Neuronal stem cell (in vitro differentiated cells): Measurements from ENCODE around the gene CAMTA1.

ENCODE experiments used
- DNase-seq: peaks from one replicate; pipeline ENCODE4 v3.0.0-alpha.2; 2013; ENCODE audit warnings: low spot score
- H2AFZ ChIP-seq: one replicate; pipeline ENCODE4 v1.6.1; 2013; ENCODE audit warnings: mild to moderate bottlenecking, low read length, inconsistent platforms
- H2AK5ac ChIP-seq: 2 replicates; pipeline ENCODE4 v1.6.1; 2013; ENCODE audit warnings: low read depth, mild to moderate bottlenecking, inconsistent platforms, low read length, moderate library complexity, mixed read lengths
- H2BK120ac ChIP-seq: 2 replicates; pipeline ENCODE4 v1.6.1; 2013; ENCODE audit warnings: low read depth, mild to moderate bottlenecking, inconsistent platforms, low read length, moderate library complexity, mixed read lengths
- H2BK12ac ChIP-seq: one replicate; pipeline ENCODE4 v1.6.1; 2013; ENCODE audit warnings: low read length, inconsistent platforms
- H2BK15ac ChIP-seq: 2 replicates; pipeline ENCODE4 v1.6.1; 2013; ENCODE audit warnings: mild to moderate bottlenecking, low read length, inconsistent platforms, mixed read lengths
- H2BK5ac ChIP-seq: one replicate; pipeline ENCODE4 v1.6.1; 2013; ENCODE audit warnings: inconsistent platforms, mild to moderate bottlenecking, low read length, moderate library complexity
- H3K14ac ChIP-seq: one replicate; pipeline ENCODE4 v1.6.1; 2013; ENCODE audit warnings: low read length, inconsistent platforms
- H3K18ac ChIP-seq: 2 replicates; pipeline ENCODE4 v1.6.1; 2013; ENCODE audit warnings: low read length, inconsistent platforms
- H3K23ac ChIP-seq: 2 replicates; pipeline ENCODE4 v1.6.1; 2013; ENCODE audit warnings: low read depth, mild to moderate bottlenecking, mixed read lengths, low read length, inconsistent platforms; ENCODE audit not compliant: poor library complexity
- H3K27ac ChIP-seq: replicated peaks from 3 replicates; pipeline ENCODE4 v1.5.1; 2013; ENCODE audit warnings: low read length, inconsistent platforms
- H3K27me3 ChIP-seq, 3 experiments: 2 replicates each; pipeline ENCODE4 v1.6.1; 2013; ENCODE audit warnings: low read length in 3 of 3, mild to moderate bottlenecking in 2 of 3, inconsistent platforms in 1 of 3, low read depth in 1 of 3, mixed read lengths in 1 of 3, moderate library complexity in 1 of 3; ENCODE audit not compliant: control insufficient read depth in 3 of 3, insufficient read depth in 3 of 3
- H3K36me3 ChIP-seq, 2 donors: replicated peaks in 1 of 2; 2 replicates each; pipeline ENCODE4 v1.6.1; 2013; ENCODE audit warnings: low read length in 2 of 2; ENCODE audit not compliant: control insufficient read depth in 2 of 2, insufficient read depth in 2 of 2
- H3K4ac ChIP-seq: 2 replicates; pipeline ENCODE4 v1.6.1; 2013; ENCODE audit warnings: inconsistent platforms, mild to moderate bottlenecking, low read length, moderate library complexity
- H3K4me1 ChIP-seq, 2 donors: 1 replicate in 1 of 2; 2 replicates in 1 of 2; pipeline ENCODE4 v1.6.1; 2013; ENCODE audit warnings: low read length in 2 of 2, low read depth in 1 of 2; ENCODE audit not compliant: control insufficient read depth in 2 of 2, insufficient read depth in 1 of 2
- H3K4me2 ChIP-seq: one replicate; pipeline ENCODE4 v1.6.1; 2013; ENCODE audit warnings: mild to moderate bottlenecking, low read length, inconsistent platforms; ENCODE audit not compliant: insufficient read depth, poor library complexity, severe bottlenecking
- H3K4me3 ChIP-seq, 2 donors: 2 replicates each; pipeline ENCODE4 v1.5.1; 2013; ENCODE audit warnings: low read length in 2 of 2, mild to moderate bottlenecking in 2 of 2, inconsistent platforms in 1 of 2, moderate library complexity in 1 of 2
- H3K79me1 ChIP-seq: one replicate; pipeline ENCODE4 v1.6.1; 2013; ENCODE audit warnings: low read depth, mild to moderate bottlenecking, inconsistent platforms, low read length, moderate library complexity
- H3K9ac ChIP-seq: one replicate; pipeline ENCODE4 v1.6.1; 2013; ENCODE audit warnings: mild to moderate bottlenecking, low read depth, low read length, inconsistent platforms; ENCODE audit not compliant: poor library complexity
- H3K9me3 ChIP-seq, 2 donors: replicated peaks in 1 of 2; 2 replicates each; pipeline versions ENCODE3 to v1.6.1; 2013; ENCODE audit warnings: low read length in 2 of 2, mild to moderate bottlenecking in 2 of 2, inconsistent platforms in 1 of 2, low read depth in 1 of 2, mixed read lengths in 1 of 2, moderate library complexity in 1 of 2; ENCODE audit not compliant: control insufficient read depth in 2 of 2, insufficient read depth in 1 of 2
- H4K8ac ChIP-seq: one replicate; pipeline ENCODE4 v1.6.1; 2013; ENCODE audit warnings: low read depth, mild to moderate bottlenecking, inconsistent platforms, low read length, moderate library complexity
- H4K91ac ChIP-seq: one replicate; pipeline ENCODE4 v1.6.1; 2013; ENCODE audit warnings: low read length, low read depth, mild to moderate bottlenecking, inconsistent platforms; ENCODE audit not compliant: poor library complexity
- WGBS, 2 donors: extraction: QIAGEN DNeasy Blood & Tissue Kit; methylation state at CpG; one replicate each; pipeline ENCODE4 v1.1.7; 2013; ENCODE audit warnings: missing lambda C conversion rate in 2 of 2, mixed read lengths in 1 of 2; ENCODE audit not compliant: insufficient read length in 2 of 2, insufficient replicate concordance in 1 of 2; ENCODE audit errors: extremely low coverage in 2 of 2; 5-methylcytosine and 5-hydroxymethylcytosine counted together

CAMTA1 gene

DNA sequence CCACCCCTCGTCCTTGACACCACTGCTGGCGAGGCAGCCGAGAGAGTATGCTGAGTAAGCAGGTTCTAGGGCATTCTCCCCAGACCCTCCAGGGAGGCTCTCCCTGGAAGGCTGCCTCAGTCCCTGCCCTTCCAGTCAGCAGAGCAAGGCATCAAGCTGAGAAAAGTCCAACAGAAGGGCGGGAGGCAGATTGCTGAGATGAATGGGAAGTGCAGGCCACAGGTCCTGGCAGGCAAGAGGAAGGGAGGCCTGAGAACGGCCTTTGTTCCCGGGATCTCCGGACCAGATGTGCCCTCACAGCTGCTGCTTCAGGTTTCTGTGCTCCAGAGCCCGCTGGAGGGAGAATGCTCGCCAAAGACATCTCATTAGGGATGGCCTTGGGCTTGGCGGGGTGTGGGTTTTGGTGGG lies 715.8 kb downstream of the CAMTA1 start:
- H2AFZ ChIP-seq, result no peak overlapping the region
- peak overlapping the region; percentile 27 for H2AK5ac ChIP-seq
- WGBS, 2 donors, result no CpG with 5 or more reads among the region's 10 CpGs
- H3K9me3 ChIP-seq, result peaks cover 0 to 7% of the 10 kb centered on the region in 2 donors
- H3K27me3 ChIP-seq, result no peaks in the 10 kb centered on the region
- no peak overlapping the region for H3K9ac ChIP-seq
- DNase-seq, result peak; percentile 26
- H3K23ac ChIP-seq, result no peak overlapping the region
- no peak overlapping the region for H2BK120ac ChIP-seq
- no peak overlapping the region for H2BK5ac ChIP-seq
- H3K4me2 ChIP-seq, result no peak overlapping the region
- H2BK12ac ChIP-seq, result no peak overlapping the region
- no peak overlapping the region for H4K8ac ChIP-seq
- H3K27ac ChIP-seq, result no peak overlapping the region
- H3K79me1 ChIP-seq, result no peaks in the 10 kb centered on the region
- H3K36me3 ChIP-seq, result peaks cover 0 to 3% of the 10 kb centered on the region in 2 donors
- no peak overlapping the region for H4K91ac ChIP-seq
- no peak overlapping the region for H3K4ac ChIP-seq
- H3K14ac ChIP-seq, result peak overlapping the region; percentile 3
- peaks cover 6 to 19% of the 10 kb centered on the region in 2 donors for H3K4me1 ChIP-seq
- peak overlapping the region; percentile 84 for H3K18ac ChIP-seq
- H3K4me3 ChIP-seq, result no peak overlapping the region
- no peak overlapping the region for H2BK15ac ChIP-seq

- H3K9ac ChIP-seq, result no peak overlapping the region
- peak overlapping the region; percentile 34 for H3K18ac ChIP-seq
- H3K27ac ChIP-seq, result no peak overlapping the region
- H3K4me2 ChIP-seq, result no peak overlapping the region
- peaks cover 0 to 14% of the 10 kb centered on the region in 2 donors for H3K4me1 ChIP-seq
- H2BK120ac ChIP-seq, result no peak overlapping the region
- no peak overlapping the region for H3K4ac ChIP-seq
- no peak overlapping the region for H2AK5ac ChIP-seq
- H3K36me3 ChIP-seq, result peaks cover 0 to 3% of the 10 kb centered on the region in 2 donors
- no peak overlapping the region for H2BK5ac ChIP-seq
- no peak overlapping the region for H2AFZ ChIP-seq
- H3K79me1 ChIP-seq, result no peaks in the 10 kb centered on the region
- H3K23ac ChIP-seq, result no peak overlapping the region
- no peak overlapping the region for H4K91ac ChIP-seq
- no peaks in the 10 kb centered on the region for H3K27me3 ChIP-seq
- H3K4me3 ChIP-seq, result no peak overlapping the region
- H3K14ac ChIP-seq, result no peak overlapping the region
- no peak overlapping the region for H2BK12ac ChIP-seq
- H2BK15ac ChIP-seq, result no peak overlapping the region
- no peak for DNase-seq
- H3K9me3 ChIP-seq, result peaks cover 0 to 7% of the 10 kb centered on the region in 2 donors
- no CpG with 5 or more reads among the region's 15 CpGs for WGBS, 2 donors
- no peak overlapping the region for H4K8ac ChIP-seq
Measured at GRCh38 chr1:7501723-7502603, 716.7 kb downstream of the CAMTA1 start.

DNA sequence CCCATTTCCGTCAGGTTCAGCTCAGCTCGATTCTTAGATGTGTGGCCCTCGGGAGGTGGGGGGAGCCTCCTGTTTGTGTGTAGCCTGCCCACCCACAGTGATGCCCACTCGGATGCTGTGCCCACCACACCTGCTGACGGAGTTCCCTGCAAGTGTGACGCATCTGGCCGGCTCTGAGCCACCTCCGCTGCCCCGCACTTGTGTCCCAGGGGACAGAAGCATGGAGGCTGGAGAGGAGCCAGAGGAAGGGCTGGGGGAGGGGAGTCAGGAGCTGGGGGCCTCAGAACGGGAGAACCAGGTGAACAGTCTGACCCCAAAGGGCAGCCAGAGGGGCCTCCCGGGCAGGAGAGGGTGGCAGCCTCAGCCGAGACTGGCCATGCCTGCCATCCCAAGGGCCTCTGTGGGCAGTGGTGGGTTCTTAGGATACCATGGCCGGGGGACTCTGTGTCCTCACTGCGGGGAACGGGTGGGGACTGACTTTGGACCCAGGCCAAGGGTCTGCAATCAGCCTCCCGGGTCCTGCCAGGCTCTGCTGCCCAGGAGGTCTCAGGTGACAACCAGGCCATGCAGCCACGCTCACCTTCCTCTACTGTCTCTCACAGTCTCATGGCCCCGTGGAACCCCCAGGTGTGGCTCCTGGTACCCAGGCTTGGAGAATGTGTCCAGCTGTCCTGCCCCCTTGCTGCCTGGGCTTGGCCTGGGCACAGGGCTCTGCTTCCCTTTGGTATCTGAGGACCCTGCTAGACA lies 718.6 kb downstream of the CAMTA1 start:
- H4K91ac ChIP-seq, result no peak overlapping the region
- H3K36me3 ChIP-seq, result no peaks in the 10 kb centered on the region
- H2AFZ ChIP-seq, result no peak overlapping the region
- H3K4ac ChIP-seq, result no peak overlapping the region
- H2BK15ac ChIP-seq, result no peak overlapping the region
- no peak overlapping the region for H3K4me3 ChIP-seq
- H3K4me1 ChIP-seq, result peaks cover 0 to 19% of the 10 kb centered on the region in 2 donors
- H2BK12ac ChIP-seq, result no peak overlapping the region
- H3K14ac ChIP-seq, result no peak overlapping the region
- H3K79me1 ChIP-seq, result no peaks in the 10 kb centered on the region
- no peak for DNase-seq
- H3K23ac ChIP-seq, result no peak overlapping the region
- H3K9me3 ChIP-seq, result no peaks in the 10 kb centered on the region
- peak overlapping the region; percentile 3 for H3K18ac ChIP-seq
- H4K8ac ChIP-seq, result no peak overlapping the region
- no peak overlapping the region for H2BK5ac ChIP-seq
- no CpG with 5 or more reads among the region's 18 CpGs for WGBS, 2 donors
- no peak overlapping the region for H3K27ac ChIP-seq
- H3K9ac ChIP-seq, result peak overlapping the region; percentile 18
- no peak overlapping the region for H2AK5ac ChIP-seq
- peaks cover 0 to 2% (median 1%) of the 10 kb centered on the region in 3 experiments for H3K27me3 ChIP-seq
- no peak overlapping the region for H2BK120ac ChIP-seq
- no peak overlapping the region for H3K4me2 ChIP-seq

DNA sequence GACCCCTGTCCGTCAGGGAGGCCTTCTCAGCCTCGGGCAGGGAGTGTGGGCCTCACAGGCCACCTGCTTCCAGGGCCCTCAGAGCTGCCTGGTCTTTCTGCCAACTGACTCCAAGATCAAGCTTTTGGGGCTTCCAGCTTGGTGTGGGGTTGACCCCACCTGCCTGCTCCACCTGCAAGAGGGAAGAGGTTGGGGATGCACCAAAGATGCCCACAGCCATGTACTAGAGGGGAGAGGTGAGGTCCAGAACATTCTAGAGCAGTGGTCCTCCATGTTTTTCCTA lies 719.1 kb downstream of the CAMTA1 start:
- no peak overlapping the region for H2BK15ac ChIP-seq

More for the DNA sequence above, 719.1 kb downstream of the CAMTA1 start:
- Histone ChIP-seq H2BK5ac (no peak overlapping the region), H3K9me3 (no peaks in the 10 kb centered on the region), H3K79me1 (no peaks in the 10 kb centered on the region), H3K14ac (no peak overlapping the region), H2AFZ (no peak overlapping the region), H3K27ac (no peak overlapping the region), H2BK12ac (no peak overlapping the region), H3K27me3 (peaks cover 0 to 7% (median 2%) of the 10 kb centered on the region in 3 experiments), H3K4me1 (peaks cover 0 to 20% of the 10 kb centered on the region in 2 donors), H4K8ac (no peak overlapping the region), H3K4ac (no peak overlapping the region), H3K18ac (no peak overlapping the region), H2AK5ac (no peak overlapping the region), H3K23ac (no peak overlapping the region), H3K9ac (no peak overlapping the region), H2BK120ac (no peak overlapping the region), H3K4me2 (no peak overlapping the region), H4K91ac (no peak overlapping the region), H3K4me3 (no peak overlapping the region), H3K36me3 (no peaks in the 10 kb centered on the region)
- no CpG with 5 or more reads among the region's 2 CpGs for WGBS, 2 donors
- DNase-seq, result no peak
